Measurements from ENCODE around the gene EHD4.

The EHD4 gene

GRCh38 chr15:41940441-41940857 is 31.9 kb downstream of the EHD4 start:
- DNase-seq (ENCODE audit: insufficient read length) (no peak), FAIRE-seq (no peak)
- TF ChIP-seq TAF1 (IDR thresholded peaks at IDR 0.05; ENCODE audit: borderline replicate concordance, low read depth, low read length) (no peak), POLR2AphosphoS5 (IDR thresholded peaks at IDR 0.05; ENCODE audit: low read depth, low read length) (no peak), POLR2A (IDR thresholded peaks at IDR 0.05; ENCODE audit: low read depth, low read length) (no peak)

- no peak for TF ChIP-seq TAF1 (IDR thresholded peaks at IDR 0.05; ENCODE audit: borderline replicate concordance, low read depth, low read length)
- TF ChIP-seq POLR2AphosphoS5 (IDR thresholded peaks at IDR 0.05; ENCODE audit: low read depth, low read length), result no peak
- no peak for TF ChIP-seq POLR2A (IDR thresholded peaks at IDR 0.05; ENCODE audit: low read depth, low read length)
- DNase-seq (ENCODE audit: insufficient read length) (no peak), FAIRE-seq (no peak)
Observed at GRCh38 chr15:41939986-41940385, 32.4 kb downstream of the EHD4 start.

- FAIRE-seq, result no peak
- no peak for DNase-seq (ENCODE audit: insufficient read length)
- TF ChIP-seq POLR2AphosphoS5 (IDR thresholded peaks at IDR 0.05; ENCODE audit: low read depth, low read length), result no peak
- no peak for TF ChIP-seq TAF1 (IDR thresholded peaks at IDR 0.05; ENCODE audit: borderline replicate concordance, low read depth, low read length)
- no peak for TF ChIP-seq POLR2A (IDR thresholded peaks at IDR 0.05; ENCODE audit: low read depth, low read length)
Observed at GRCh38 chr15:41937568-41937923, 34.8 kb downstream of the EHD4 start.

GRCh38 chr15:41936649-41937567 is 35.4 kb downstream of the EHD4 start:
- no peak for TF ChIP-seq TAF1 (IDR thresholded peaks at IDR 0.05; ENCODE audit: borderline replicate concordance, low read depth, low read length)
- peak; percentile 71 for TF ChIP-seq POLR2AphosphoS5 (IDR thresholded peaks at IDR 0.05; ENCODE audit: low read depth, low read length)
- DNase-seq (ENCODE audit: insufficient read length) (no peak), FAIRE-seq (no peak)

- DNase-seq (ENCODE audit: insufficient read length), result no peak
- TF ChIP-seq TAF1 (IDR thresholded peaks at IDR 0.05; ENCODE audit: borderline replicate concordance, low read depth, low read length) (no peak), POLR2AphosphoS5 (IDR thresholded peaks at IDR 0.05; ENCODE audit: low read depth, low read length) (no peak), POLR2A (IDR thresholded peaks at IDR 0.05; ENCODE audit: low read depth, low read length) (no peak)
- FAIRE-seq, result peak; percentile 44
Observed at GRCh38 chr15:41936155-41936554, 36.2 kb downstream of the EHD4 start.

- DNase-seq (ENCODE audit: insufficient read length) (no peak), FAIRE-seq (peak; percentile 76)
- TF ChIP-seq TAF1 (IDR thresholded peaks at IDR 0.05; ENCODE audit: borderline replicate concordance, low read depth, low read length) (no peak), POLR2A (IDR thresholded peaks at IDR 0.05; ENCODE audit: low read depth, low read length) (no peak), POLR2AphosphoS5 (IDR thresholded peaks at IDR 0.05; ENCODE audit: low read depth, low read length) (no peak; the same call in 1 of the 2 replicates)
Observed at GRCh38 chr15:41935566-41936020, 36.8 kb downstream of the EHD4 start.

- FAIRE-seq (peak; percentile 48), DNase-seq (ENCODE audit: insufficient read length) (no peak)
- TF ChIP-seq POLR2A (IDR thresholded peaks at IDR 0.05; ENCODE audit: low read depth, low read length) (0 out of 2 replicates have a peak, but pooled peaks have one; percentile 48), TAF1 (IDR thresholded peaks at IDR 0.05; ENCODE audit: borderline replicate concordance, low read depth, low read length) (no peak)
Observed at GRCh38 chr15:41934843-41935242, 37.5 kb downstream of the EHD4 start.

GRCh38 chr15:41933771-41934170 is 38.6 kb downstream of the EHD4 start:
- DNase-seq (ENCODE audit: insufficient read length) (no peak), FAIRE-seq (no peak)
- peak; percentile 17; the same call in 1 of the 2 replicates for TF ChIP-seq POLR2A (IDR thresholded peaks at IDR 0.05; ENCODE audit: low read depth, low read length)
- no peak for TF ChIP-seq TAF1 (IDR thresholded peaks at IDR 0.05; ENCODE audit: borderline replicate concordance, low read depth, low read length)
- TF ChIP-seq POLR2AphosphoS5 (IDR thresholded peaks at IDR 0.05; ENCODE audit: low read depth, low read length), result peak; percentile 43; the same call in 1 of the 2 replicates

GRCh38 chr15:41933326-41933725 is 39.0 kb downstream of the EHD4 start:
- FAIRE-seq (no peak), DNase-seq (ENCODE audit: insufficient read length) (no peak)
- TF ChIP-seq POLR2A (IDR thresholded peaks at IDR 0.05; ENCODE audit: low read depth, low read length) (no peak), POLR2AphosphoS5 (IDR thresholded peaks at IDR 0.05; ENCODE audit: low read depth, low read length) (no peak; the same call in 1 of the 2 replicates), TAF1 (IDR thresholded peaks at IDR 0.05; ENCODE audit: borderline replicate concordance, low read depth, low read length) (no peak)

GRCh38 chr15:41932511-41933289 is 39.7 kb downstream of the EHD4 start:
- DNase-seq (ENCODE audit: insufficient read length), result no peak
- TF ChIP-seq TAF1 (IDR thresholded peaks at IDR 0.05; ENCODE audit: borderline replicate concordance, low read depth, low read length) (no peak), POLR2A (IDR thresholded peaks at IDR 0.05; ENCODE audit: low read depth, low read length) (no peak), POLR2AphosphoS5 (IDR thresholded peaks at IDR 0.05; ENCODE audit: low read depth, low read length) (no peak)
- no peak for FAIRE-seq

- DNase-seq (ENCODE audit: insufficient read length) (no peak), FAIRE-seq (no peak)
- TF ChIP-seq POLR2A (IDR thresholded peaks at IDR 0.05; ENCODE audit: low read depth, low read length) (no peak), TAF1 (IDR thresholded peaks at IDR 0.05; ENCODE audit: borderline replicate concordance, low read depth, low read length) (no peak), POLR2AphosphoS5 (IDR thresholded peaks at IDR 0.05; ENCODE audit: low read depth, low read length) (no peak)
Observed at GRCh38 chr15:41932101-41932500, 40.3 kb downstream of the EHD4 start.

All from GM12892 (cell line).